SK-N-SH treated with all-trans-retinoic acid at 6 μM for 48 hours (cell line): Measurements from ENCODE around the gene PRICKLE1.

Source experiments
- ATAC-seq: fragments of 200-7000 bp; cut with Tn5 transposase; 3 replicates; pipeline ENCODE4 v1.9.1; 2020; ENCODE audit warnings: mild to moderate bottlenecking, moderate library complexity
- GLIS3 ChIP-seq: fragments of 250-450 bp; sonication (Bioruptor Pico); IDR thresholded peaks from 2 replicates; pipeline ENCODE4 v1.5.0; 2020; ENCODE audit warnings: mild to moderate bottlenecking, moderate library complexity
- ISL1 ChIP-seq: fragments of 250-450 bp; sonication (Bioruptor Pico); IDR thresholded peaks from 2 replicates; pipeline ENCODE4 v2.1.2; 2022; ENCODE audit warnings: mild to moderate bottlenecking, moderate library complexity
- OSR1 ChIP-seq: fragments of 250-450 bp; sonication (Bioruptor Pico); IDR thresholded peaks from 2 replicates; pipeline ENCODE4 v1.8.0; 2022; ENCODE audit warnings: moderate library complexity, mild to moderate bottlenecking, inconsistent platforms
- RARB ChIP-seq: fragments of 250-450 bp; sonication (Bioruptor Pico); IDR thresholded peaks from 2 replicates; pipeline ENCODE4 v1.8.0; 2021; ENCODE audit warnings: mild to moderate bottlenecking, moderate library complexity
- SNAI2 ChIP-seq: fragments of 250-450 bp; sonication (Bioruptor Pico); IDR thresholded peaks from 2 replicates; pipeline ENCODE4 v1.5.0; 2020; ENCODE audit warnings: mild to moderate bottlenecking, moderate library complexity
- TCF4 ChIP-seq: fragments of 250-450 bp; sonication (Bioruptor Pico); IDR thresholded peaks from 2 replicates; pipeline ENCODE4 v1.8.0; 2021; ENCODE audit warnings: mild to moderate bottlenecking, moderate library complexity, borderline replicate concordance
- TOX ChIP-seq: fragments of 250-450 bp; sonication (Bioruptor Pico); IDR thresholded peaks from 2 replicates; pipeline ENCODE4 v1.8.0; 2021; ENCODE audit warnings: mild to moderate bottlenecking, moderate library complexity, borderline replicate concordance
- ZFP3 ChIP-seq: fragments of 250-450 bp; sonication (Bioruptor Pico); IDR thresholded peaks from 2 replicates; pipeline ENCODE4 v1.5.0; 2020; ENCODE audit warnings: mild to moderate bottlenecking, moderate library complexity
- ZNF565 ChIP-seq: fragments of 450-650 bp; formaldehyde crosslinking; conservative IDR thresholded peaks from 2 replicates; pipeline ENCODE4 v1.5.0; 2020; ENCODE audit warnings: low read depth, mild to moderate bottlenecking, moderate library complexity
- ZNF70 ChIP-seq: fragments of 450-650 bp; formaldehyde crosslinking; IDR thresholded peaks from 2 replicates; pipeline ENCODE4 v1.5.0; 2020; ENCODE audit warnings: mild to moderate bottlenecking, moderate library complexity
- ZNF8 ChIP-seq: fragments of 450-650 bp; formaldehyde crosslinking; IDR thresholded peaks from 2 replicates; pipeline ENCODE4 v1.5.0; 2020; ENCODE audit warnings: mild to moderate bottlenecking, moderate library complexity
- TF ChIP-seq, protein P1 (sequence below): fragments of 250-450 bp; sonication (Bioruptor Pico); IDR thresholded peaks from 2 replicates; pipeline ENCODE4 v1.8.0; 2021; ENCODE audit warnings: low read depth, mild to moderate bottlenecking, moderate library complexity, borderline replicate concordance
- TF ChIP-seq, protein P2 (sequence below): fragments of 250-450 bp; sonication (Bioruptor Pico); IDR thresholded peaks from 2 replicates; pipeline ENCODE4 v1.5.1; 2021; ENCODE audit warnings: mild to moderate bottlenecking, moderate library complexity
- TF ChIP-seq, protein P3 (sequence below): fragments of 250-450 bp; sonication (Bioruptor Pico); IDR thresholded peaks from 2 replicates; pipeline ENCODE4 v1.5.0; 2020; ENCODE audit warnings: mild to moderate bottlenecking, moderate library complexity
- TF ChIP-seq, protein P4 (sequence below): fragments of 250-450 bp; sonication (Bioruptor Pico); IDR thresholded peaks from 2 replicates; pipeline ENCODE4 v1.5.1; 2020; ENCODE audit warnings: low read depth, mild to moderate bottlenecking, moderate library complexity
- TF ChIP-seq, protein P5 (sequence below): fragments of 250-450 bp; sonication (Bioruptor Pico); IDR thresholded peaks from 2 replicates; pipeline ENCODE4 v1.8.0; 2020; ENCODE audit warnings: mild to moderate bottlenecking, moderate library complexity, borderline replicate concordance

Gene PRICKLE1

DNA sequence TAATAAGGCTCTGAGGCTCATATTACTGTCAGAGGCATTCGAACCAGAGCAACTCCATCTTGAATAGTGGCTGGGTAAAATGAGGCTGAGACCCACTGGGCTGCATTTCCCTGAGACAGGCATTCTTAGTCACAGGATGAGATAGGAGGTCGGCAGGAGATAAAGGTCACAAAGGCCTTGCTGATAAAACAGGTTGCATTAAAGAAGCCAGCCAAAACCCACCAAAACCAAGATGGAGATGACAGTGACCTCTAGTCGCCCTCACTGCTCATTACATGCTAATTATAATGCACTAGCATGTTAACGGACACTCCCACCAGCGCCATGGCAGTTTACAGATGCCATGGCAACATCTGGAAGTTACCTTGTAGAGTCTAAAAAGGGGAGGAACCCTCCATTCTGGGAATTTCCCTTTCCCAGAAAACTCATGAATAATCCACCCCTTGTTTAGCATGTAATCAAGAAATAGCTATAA is 18.1 kb upstream of the PRICKLE1 start:
- ATAC-seq, result no peak

DNA sequence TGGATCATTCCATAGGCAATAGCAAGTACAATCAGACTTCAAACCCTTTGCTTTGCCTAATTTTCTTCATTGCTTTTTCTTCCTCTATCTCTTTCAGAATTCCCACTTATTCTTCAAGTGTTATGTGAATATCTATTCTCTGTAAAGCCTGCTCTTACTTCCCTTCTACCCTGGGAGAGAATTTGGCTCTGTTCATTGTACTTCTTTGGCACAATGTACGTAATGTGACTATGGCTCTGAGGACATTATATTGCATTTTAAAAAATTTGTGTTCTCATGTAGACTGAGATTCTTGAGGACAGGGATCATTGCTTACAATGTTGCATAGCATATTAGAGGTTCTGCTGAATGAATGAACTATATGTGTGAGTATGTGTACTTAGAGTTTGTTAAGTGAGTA is 16.9 kb upstream of the PRICKLE1 start:
- TF ChIP-seq ZNF565 (CRISPR knock-in tag) (no peak), GLIS3 (no peak), ZFP3 (no peak), ZNF70 (no peak)
- TF ChIP-seq, protein P1, sequence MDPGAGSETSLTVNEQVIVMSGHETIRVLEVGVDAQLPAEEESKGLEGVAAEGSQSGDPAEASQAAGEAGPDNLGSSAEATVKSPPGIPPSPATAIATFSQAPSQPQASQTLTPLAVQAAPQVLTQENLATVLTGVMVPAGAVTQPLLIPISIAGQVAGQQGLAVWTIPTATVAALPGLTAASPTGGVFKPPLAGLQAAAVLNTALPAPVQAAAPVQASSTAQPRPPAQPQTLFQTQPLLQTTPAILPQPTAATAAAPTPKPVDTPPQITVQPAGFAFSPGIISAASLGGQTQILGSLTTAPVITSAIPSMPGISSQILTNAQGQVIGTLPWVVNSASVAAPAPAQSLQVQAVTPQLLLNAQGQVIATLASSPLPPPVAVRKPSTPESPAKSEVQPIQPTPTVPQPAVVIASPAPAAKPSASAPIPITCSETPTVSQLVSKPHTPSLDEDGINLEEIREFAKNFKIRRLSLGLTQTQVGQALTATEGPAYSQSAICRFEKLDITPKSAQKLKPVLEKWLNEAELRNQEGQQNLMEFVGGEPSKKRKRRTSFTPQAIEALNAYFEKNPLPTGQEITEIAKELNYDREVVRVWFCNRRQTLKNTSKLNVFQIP (CRISPR knock-in tag), result no peak
- TF ChIP-seq, protein P2, sequence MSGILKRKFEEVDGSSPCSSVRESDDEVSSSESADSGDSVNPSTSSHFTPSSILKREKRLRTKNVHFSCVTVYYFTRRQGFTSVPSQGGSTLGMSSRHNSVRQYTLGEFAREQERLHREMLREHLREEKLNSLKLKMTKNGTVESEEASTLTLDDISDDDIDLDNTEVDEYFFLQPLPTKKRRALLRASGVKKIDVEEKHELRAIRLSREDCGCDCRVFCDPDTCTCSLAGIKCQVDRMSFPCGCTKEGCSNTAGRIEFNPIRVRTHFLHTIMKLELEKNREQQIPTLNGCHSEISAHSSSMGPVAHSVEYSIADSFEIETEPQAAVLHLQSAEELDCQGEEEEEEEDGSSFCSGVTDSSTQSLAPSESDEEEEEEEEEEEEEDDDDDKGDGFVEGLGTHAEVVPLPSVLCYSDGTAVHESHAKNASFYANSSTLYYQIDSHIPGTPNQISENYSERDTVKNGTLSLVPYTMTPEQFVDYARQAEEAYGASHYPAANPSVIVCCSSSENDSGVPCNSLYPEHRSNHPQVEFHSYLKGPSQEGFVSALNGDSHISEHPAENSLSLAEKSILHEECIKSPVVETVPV (CRISPR knock-in tag), result no peak
- TF ChIP-seq, protein P3, sequence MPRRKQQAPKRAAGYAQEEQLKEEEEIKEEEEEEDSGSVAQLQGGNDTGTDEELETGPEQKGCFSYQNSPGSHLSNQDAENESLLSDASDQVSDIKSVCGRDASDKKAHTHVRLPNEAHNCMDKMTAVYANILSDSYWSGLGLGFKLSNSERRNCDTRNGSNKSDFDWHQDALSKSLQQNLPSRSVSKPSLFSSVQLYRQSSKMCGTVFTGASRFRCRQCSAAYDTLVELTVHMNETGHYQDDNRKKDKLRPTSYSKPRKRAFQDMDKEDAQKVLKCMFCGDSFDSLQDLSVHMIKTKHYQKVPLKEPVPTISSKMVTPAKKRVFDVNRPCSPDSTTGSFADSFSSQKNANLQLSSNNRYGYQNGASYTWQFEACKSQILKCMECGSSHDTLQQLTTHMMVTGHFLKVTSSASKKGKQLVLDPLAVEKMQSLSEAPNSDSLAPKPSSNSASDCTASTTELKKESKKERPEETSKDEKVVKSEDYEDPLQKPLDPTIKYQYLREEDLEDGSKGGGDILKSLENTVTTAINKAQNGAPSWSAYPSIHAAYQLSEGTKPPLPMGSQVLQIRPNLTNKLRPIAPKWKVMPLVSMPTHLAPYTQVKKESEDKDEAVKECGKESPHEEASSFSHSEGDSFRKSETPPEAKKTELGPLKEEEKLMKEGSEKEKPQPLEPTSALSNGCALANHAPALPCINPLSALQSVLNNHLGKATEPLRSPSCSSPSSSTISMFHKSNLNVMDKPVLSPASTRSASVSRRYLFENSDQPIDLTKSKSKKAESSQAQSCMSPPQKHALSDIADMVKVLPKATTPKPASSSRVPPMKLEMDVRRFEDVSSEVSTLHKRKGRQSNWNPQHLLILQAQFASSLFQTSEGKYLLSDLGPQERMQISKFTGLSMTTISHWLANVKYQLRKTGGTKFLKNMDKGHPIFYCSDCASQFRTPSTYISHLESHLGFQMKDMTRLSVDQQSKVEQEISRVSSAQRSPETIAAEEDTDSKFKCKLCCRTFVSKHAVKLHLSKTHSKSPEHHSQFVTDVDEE (CRISPR knock-in tag), result no peak
- ATAC-seq, result no peak

More for the DNA sequence above, 18.1 kb upstream of the PRICKLE1 start:
- TF ChIP-seq, protein P4, sequence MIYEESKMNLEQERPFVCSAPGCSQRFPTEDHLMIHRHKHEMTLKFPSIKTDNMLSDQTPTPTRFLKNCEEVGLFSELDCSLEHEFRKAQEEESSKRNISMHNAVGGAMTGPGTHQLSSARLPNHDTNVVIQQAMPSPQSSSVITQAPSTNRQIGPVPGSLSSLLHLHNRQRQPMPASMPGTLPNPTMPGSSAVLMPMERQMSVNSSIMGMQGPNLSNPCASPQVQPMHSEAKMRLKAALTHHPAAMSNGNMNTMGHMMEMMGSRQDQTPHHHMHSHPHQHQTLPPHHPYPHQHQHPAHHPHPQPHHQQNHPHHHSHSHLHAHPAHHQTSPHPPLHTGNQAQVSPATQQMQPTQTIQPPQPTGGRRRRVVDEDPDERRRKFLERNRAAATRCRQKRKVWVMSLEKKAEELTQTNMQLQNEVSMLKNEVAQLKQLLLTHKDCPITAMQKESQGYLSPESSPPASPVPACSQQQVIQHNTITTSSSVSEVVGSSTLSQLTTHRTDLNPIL (CRISPR knock-in tag), result no peak
- TF ChIP-seq ZNF70, result no peak
- TF ChIP-seq ZFP3, result no peak
- no peak for TF ChIP-seq ZNF565 (CRISPR knock-in tag)

DNA sequence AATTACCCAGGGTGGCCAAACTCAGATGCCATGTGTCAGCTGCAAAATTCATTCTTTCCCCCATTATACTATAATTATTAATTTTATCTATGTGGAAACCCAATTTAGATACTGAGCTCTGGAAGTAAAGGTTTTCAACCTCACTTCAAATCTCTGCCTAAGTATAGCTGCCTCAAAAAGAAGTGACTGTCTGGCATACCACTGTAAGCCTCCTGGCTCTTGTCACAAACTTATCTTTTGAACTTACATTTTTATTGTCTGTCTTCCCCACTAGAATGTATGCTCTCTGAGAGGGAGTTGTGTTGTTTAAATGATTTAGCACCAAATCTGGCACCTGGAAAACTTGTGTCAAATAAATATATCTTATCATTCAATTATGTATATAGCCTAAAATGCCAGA is 16.1 kb upstream of the PRICKLE1 start:
- TF ChIP-seq ZNF8 (CRISPR knock-in tag) (no peak), TCF4 (CRISPR knock-in tag) (peak; percentile 51; the same call in 1 of the 2 replicates), ZFP3 (no peak), OSR1 (CRISPR knock-in tag) (no peak), RARB (CRISPR knock-in tag) (no peak), ISL1 (peak; percentile 68), SNAI2 (CRISPR knock-in tag) (no peak), ZNF565 (CRISPR knock-in tag) (no peak), TOX (CRISPR knock-in tag) (no peak), GLIS3 (no peak)
- TF ChIP-seq, protein P5, sequence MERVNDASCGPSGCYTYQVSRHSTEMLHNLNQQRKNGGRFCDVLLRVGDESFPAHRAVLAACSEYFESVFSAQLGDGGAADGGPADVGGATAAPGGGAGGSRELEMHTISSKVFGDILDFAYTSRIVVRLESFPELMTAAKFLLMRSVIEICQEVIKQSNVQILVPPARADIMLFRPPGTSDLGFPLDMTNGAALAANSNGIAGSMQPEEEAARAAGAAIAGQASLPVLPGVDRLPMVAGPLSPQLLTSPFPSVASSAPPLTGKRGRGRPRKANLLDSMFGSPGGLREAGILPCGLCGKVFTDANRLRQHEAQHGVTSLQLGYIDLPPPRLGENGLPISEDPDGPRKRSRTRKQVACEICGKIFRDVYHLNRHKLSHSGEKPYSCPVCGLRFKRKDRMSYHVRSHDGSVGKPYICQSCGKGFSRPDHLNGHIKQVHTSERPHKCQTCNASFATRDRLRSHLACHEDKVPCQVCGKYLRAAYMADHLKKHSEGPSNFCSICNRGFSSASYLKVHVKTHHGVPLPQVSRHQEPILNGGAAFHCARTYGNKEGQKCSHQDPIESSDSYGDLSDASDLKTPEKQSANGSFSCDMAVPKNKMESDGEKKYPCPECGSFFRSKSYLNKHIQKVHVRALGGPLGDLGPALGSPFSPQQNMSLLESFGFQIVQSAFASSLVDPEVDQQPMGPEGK, result no peak
- TF ChIP-seq, protein P3 (CRISPR knock-in tag), result peak; percentile 66; the same call in 1 of the 2 replicates
- TF ChIP-seq, protein P1 (CRISPR knock-in tag), result no peak
- TF ChIP-seq, protein P4 (CRISPR knock-in tag), result no peak

More for the DNA sequence above, 16.1 kb upstream of the PRICKLE1 start:
- ATAC-seq, result no peak
